Measurements from ENCODE around the gene NAPG.
"Not testable (repeated sequence)": the region's sequence is repeated elsewhere in the genome, so short reads cannot be mapped to it uniquely, and the experiment has no call there.

The NAPG gene

GRCh38 chr18:10585260-10585659 is 59.4 kb downstream of the NAPG start:
- DNase-seq, result no peak

DNA sequence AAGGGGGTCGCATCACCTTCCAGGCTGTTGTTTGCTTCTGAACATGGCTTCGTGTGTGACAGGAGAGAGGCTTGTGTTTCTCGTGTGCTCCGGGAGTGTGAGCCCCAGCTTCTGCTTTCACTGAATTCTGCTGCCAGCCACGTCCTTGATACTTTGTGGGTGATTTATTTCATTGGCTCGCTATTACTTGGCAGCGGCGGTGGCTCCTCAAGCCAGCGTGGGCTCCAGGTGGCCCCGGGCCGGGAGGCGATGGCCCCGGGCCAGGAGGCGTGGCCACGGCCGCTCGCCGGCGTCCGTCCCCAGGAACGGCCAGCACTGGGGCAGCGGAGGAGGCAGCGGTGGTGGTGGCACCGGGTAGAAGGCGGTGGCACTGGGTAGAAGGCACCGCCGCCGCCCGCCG is 63.1 kb downstream of the NAPG start:
- no peak for DNase-seq

DNA sequence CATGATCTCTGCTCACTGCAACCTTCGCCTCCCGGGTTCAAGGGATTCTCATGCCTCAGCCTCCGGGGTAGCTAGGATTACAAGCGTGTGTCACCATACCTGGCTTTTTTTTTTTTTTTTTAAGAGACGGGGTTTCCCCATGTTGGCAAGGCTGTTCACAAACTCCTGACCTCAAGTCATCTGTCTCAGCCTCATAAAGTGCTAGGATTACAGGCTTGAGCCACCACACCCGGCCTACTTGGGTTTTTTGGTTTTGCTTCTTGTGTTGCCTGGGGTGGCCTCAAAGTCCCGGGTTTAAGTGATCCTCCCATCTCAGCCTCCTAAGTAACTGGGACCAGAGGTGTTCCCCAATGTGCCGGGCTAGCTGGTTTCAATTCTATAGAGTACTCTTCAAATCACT is 64.6 kb downstream of the NAPG start:
- no peak for DNase-seq

GRCh38 chr18:10591896-10592295 is 66.1 kb downstream of the NAPG start:
- no peak for DNase-seq

GRCh38 chr18:10593366-10594022 is 67.7 kb downstream of the NAPG start:
- not testable (repeated sequence) for DNase-seq

- not testable (repeated sequence) for DNase-seq
Observed at GRCh38 chr18:10595917-10596316, 70.1 kb downstream of the NAPG start.

DNA sequence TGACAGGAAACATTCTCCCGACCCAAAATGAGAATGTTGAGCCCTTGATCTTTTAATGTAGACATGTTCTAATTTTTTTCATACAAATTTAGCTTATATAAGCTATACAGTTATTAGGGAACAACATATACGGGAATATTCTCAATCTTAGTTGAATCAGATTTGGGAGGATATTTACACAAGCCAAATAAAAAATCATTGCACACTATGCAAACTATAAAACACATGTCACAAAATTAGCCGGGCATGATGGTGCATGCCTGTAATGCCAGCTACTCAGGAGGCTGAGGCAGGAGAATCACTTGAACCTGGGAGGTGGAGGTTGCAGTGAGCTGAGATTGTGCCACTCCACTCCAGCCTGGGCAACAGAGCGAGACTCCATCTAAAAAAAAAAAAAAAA is 71.9 kb downstream of the NAPG start:
- not testable (repeated sequence) for DNase-seq

GRCh38 chr18:10600701-10601100 is 74.9 kb downstream of the NAPG start:
- DNase-seq, result not testable (repeated sequence)
